GM13977 (cell line): ENCODE measurements around the gene PRM3.
"Not testable (repeated sequence)": the region's sequence is repeated elsewhere in the genome, so short reads cannot be mapped to it uniquely, and the experiment has no call there.

ENCODE experiments used
- DNase-seq: peaks from one replicate; pipeline ENCODE4 v3.0.0; 2012; ENCODE audit warnings: low spot score
- CTCF ChIP-seq: IDR thresholded peaks from 2 replicates; pipeline ENCODE4 v1.5.1; 2012; ENCODE audit warnings: mild to moderate bottlenecking, control low read depth; ENCODE audit not compliant: insufficient read depth; ENCODE audit errors: extremely low read depth, missing control alignments
- in situ Hi-C: fragments of 300-500 bp; cut with MboI; formaldehyde crosslinking; loops from one replicate; pipeline ENCODE4 v1.12.0; 2022; ENCODE audit warnings: low sequenced_read_pairs, low pct_unique_long_range_greater_than_20kb, mixed read lengths, inconsistent platforms; ENCODE audit not compliant: unreplicated experiment

Gene PRM3

DNA sequence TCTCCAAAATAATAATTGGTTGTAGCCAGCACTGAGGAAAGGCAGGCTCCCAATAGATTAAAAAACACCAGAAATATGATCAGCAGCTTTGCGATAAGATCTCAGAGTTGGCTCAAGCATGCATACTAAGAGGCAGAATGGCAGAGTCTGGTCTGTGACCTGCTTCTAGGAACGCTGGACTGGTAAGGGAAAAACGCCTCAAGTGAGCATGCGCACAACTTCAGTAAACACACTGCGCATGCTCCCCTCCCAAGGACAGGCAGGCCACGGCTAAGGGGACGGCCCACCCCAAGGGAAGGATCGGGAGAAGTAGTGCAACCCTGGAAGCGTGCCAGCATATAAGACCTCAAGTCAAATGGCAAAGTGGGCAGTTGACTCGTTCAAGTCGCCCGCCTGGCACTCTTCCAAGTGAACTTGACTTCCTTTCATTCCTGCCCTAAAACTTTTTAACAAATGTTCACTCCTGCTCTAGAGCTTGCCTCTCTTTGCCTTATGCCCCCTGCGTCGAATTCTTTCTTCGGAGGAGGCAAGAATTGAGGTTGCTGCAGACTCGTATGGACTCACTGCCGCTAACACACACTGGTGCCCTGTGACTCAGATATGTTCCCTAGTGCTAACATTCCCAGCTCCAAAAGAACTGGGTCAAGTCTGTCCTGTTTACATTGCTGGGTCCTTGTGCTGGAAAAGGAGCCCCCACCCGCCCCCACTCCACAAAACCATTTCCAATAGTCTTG, 30.1 kb upstream of the PRM3 start:
- no peak for DNase-seq
- TF ChIP-seq CTCF = no peak
- in situ Hi-C loops = no loop called here

GRCh38 chr16:11302977-11303376, 29.5 kb upstream of the PRM3 start:
- no peak for TF ChIP-seq CTCF
- DNase-seq = no peak
- in situ Hi-C loops = no loop called here

- DNase-seq = no peak
- TF ChIP-seq CTCF = no peak
- in situ Hi-C loops = no loop called here
Observed at GRCh38 chr16:11301645-11302501, 28.4 kb upstream of the PRM3 start.

DNA sequence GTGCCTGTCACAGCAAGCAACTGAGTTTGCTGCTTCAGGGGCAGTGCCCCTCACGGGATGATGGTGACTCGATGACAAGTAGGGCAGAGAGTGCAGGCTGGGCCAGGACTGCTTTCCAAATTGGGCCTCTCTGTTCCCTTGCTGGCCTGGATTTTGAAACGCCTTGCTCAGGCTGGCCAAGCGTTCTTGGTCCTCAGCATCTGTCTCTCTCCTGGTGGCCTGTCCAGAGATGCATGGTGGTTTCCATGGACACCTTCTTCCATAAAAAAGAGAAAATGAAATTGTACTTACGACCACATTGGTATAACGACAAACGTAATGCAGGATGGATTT, 27.1 kb upstream of the PRM3 start:
- DNase-seq = no peak
- no peak for TF ChIP-seq CTCF
- in situ Hi-C loops = no loop called here

DNA sequence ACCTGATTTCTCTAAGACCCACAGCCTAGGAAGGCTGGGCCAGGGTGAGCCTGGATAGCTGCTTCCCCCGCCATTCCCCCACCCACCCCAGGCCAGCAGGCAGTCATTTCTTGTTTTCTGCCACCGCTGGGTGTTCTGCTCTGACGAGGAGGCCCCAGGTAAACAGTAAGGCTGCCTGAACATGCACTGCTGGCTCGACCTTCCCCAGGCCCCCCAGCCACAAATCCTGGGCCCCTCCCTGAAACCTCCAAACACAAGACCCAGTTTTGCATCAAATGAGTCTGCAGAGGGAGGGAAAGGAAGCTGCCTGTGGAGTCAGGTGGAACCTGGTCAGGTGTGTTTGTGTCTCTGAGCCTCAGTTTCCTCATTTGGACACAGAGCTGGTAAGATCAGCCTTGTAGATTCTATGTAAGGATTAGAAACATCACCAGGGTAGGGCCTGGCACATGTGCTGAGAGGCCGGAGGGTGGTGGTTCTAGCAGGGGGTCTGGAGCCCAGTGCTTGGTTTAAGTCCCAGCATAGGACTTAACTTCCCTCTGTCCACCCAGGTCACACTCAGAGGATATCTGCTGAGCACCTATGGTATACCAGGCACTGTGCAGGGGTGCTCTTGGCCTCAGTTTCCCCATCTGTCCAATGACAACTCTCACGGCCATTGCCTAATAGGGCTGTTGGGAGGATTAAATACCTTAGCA, 26.6 kb upstream of the PRM3 start:
- no peak for DNase-seq
- no peak for TF ChIP-seq CTCF
- in situ Hi-C loops = no loop called here

GRCh38 chr16:11298950-11299547, 25.6 kb upstream of the PRM3 start:
- peak; percentile 46 for DNase-seq
- in situ Hi-C loops = not testable (repeated sequence)
